Measurements from ENCODE around the gene CTNNA1. TPM values are rescaled to one million over a fixed set of nuclear protein-coding genes. Genes with fewer than 3 reads are reported as not detected.

The CTNNA1 gene
- total and polyA plus RNA-seq, 9 of the 15 experiments (the other 6 are each of a cell fraction or from before 2014, with no cell fraction given), result 29.6 to 117 (median 89.1) TPM

- ChIA-PET CTCF (ENCODE audit: low intra/inter-chr PET ratio) (no interaction called here), POLR2A (no interaction called here)
- Histone ChIP-seq H4K20me1 (replicated peaks; ENCODE audit: control insufficient read depth, insufficient read depth, low read length) (no peaks in the 10 kb centered on the region), H3K9me1 (ENCODE audit: control insufficient read depth, insufficient read depth, low read length) (no peaks in the 10 kb centered on the region), H3K9ac (ENCODE audit: insufficient read depth in 1 of 2, low read depth in 2 of 2, low read length in 2 of 2) (no peak overlapping the region), H3K4me2 (ENCODE audit: insufficient read depth, low read length) (no peak overlapping the region), H3K9me3 (replicated peaks; ENCODE audit: control insufficient read depth, insufficient read depth, low read depth, low read length) (no peaks in the 10 kb centered on the region), H3K4me3 (no peak overlapping the region), H3K27ac (ENCODE audit: extremely low read depth, low read depth, low read length) (no peak overlapping the region), H3K79me2 (ENCODE audit: control insufficient read depth, insufficient read depth, low read length) (no peaks in the 10 kb centered on the region), H2AFZ (ENCODE audit: low read depth, low read length) (0 out of 2 replicates have a peak overlapping the region, but pooled peaks have one; percentile 22), H3K4me1 (replicated peaks in 1 of 2; ENCODE audit: control insufficient read depth in 2 of 2, insufficient read depth in 2 of 2, low read length in 2 of 2) (peaks cover 3 to 10% of the 10 kb centered on the region in 2 experiments; a peak in 3 of 5 replicates), H3K27me3 (ENCODE audit: control insufficient read depth in 2 of 2, insufficient read depth in 2 of 2, low read length in 2 of 2) (no peaks in the 10 kb centered on the region), H3K36me3 (ENCODE audit: control insufficient read depth, insufficient read depth, low read length) (no peaks in the 10 kb centered on the region)
- 28% methylated on average over 5 of the region's 6 CpGs for WGBS (ENCODE audit: insufficient coverage, low coverage, missing lambda C conversion rate)
- intact Hi-C loops (cut with micrococcal nuclease) (no loop called here), in situ Hi-C loops (cut with MboI) (no loop called here)
- ATAC-seq, result no peak
- FAIRE-seq, result no peak
- DNase-seq (ENCODE audit: extremely low read depth in 1 of 4, low spot score in 3 of 4), result no peak
- no TSS peak for BruUV-seq (replicated peaks)
- TF ChIP-seq CBFA2T2 (conservative IDR thresholded peaks at IDR 0.05) (no peak), ELK3 (CRISPR knock-in tag; IDR thresholded peaks at IDR 0.05) (no peak), XRCC5 (IDR thresholded peaks at IDR 0.05; ENCODE audit: low read depth, low read length) (no peak), ZFP91 (CRISPR knock-in tag; IDR thresholded peaks at IDR 0.05) (no peak), ZNF212 (CRISPR knock-in tag; IDR thresholded peaks at IDR 0.05) (no peak), REST (IDR thresholded peaks at IDR 0.05; ENCODE audit: borderline replicate concordance) (no peak), REST (CRISPR knock-in tag; IDR thresholded peaks at IDR 0.05; ENCODE audit: low read depth) (no peak), CREB5 (CRISPR knock-in tag; IDR thresholded peaks at IDR 0.05) (no peak), SIN3A (IDR thresholded peaks at IDR 0.05; ENCODE audit: borderline replicate concordance in 2 of 2, control insufficient read depth in 1 of 2, low read depth in 2 of 2, low read length in 2 of 2) (no peak), FOXA3 (CRISPR knock-in tag; conservative IDR thresholded peaks at IDR 0.05 in 1 of 2, IDR thresholded peaks at IDR 0.05 in 1 of 2) (no peak)
Measured at GRCh38 chr5:138708791-138709190, 44.4 kb upstream of the CTNNA1 start.

All from K562 (cell line).